Stimulated activated CD4-positive, alpha-beta T cell treated with anti-CD3 and anti-CD28 coated beads, Interleukin-2, amount 100 ng/mL, for 24 hours (primary cell): ENCODE results near the gene TGM2.
"Not testable (repeated sequence)": the region's sequence is repeated elsewhere in the genome, so short reads cannot be mapped to it uniquely, and the experiment has no call there.

Source experiments
- DNase-seq, 2 donors: peaks; one replicate each; pipeline ENCODE4 v3.0.0-alpha.2; 2020

The TGM2 gene

GRCh38 chr20:38113401-38114325 is 51.4 kb downstream of the TGM2 start:
- DNase-seq = peak in 1 of 2 donors; percentile 15

- DNase-seq = no peak
Measured at GRCh38 chr20:38112930-38113294, 52.2 kb downstream of the TGM2 start.

GRCh38 chr20:38112261-38112929 is 52.7 kb downstream of the TGM2 start:
- DNase-seq = no peak

GRCh38 chr20:38111366-38112232 is 53.5 kb downstream of the TGM2 start:
- DNase-seq = no peak

- DNase-seq = no peak
Measured at GRCh38 chr20:38110525-38111178, 54.4 kb downstream of the TGM2 start.

GRCh38 chr20:38109591-38110524 is 55.2 kb downstream of the TGM2 start:
- no peak for DNase-seq

GRCh38 chr20:38108986-38109541 is 56.0 kb downstream of the TGM2 start:
- DNase-seq = no peak

- DNase-seq = no peak
Measured at GRCh38 chr20:38108438-38108985, 56.6 kb downstream of the TGM2 start.

GRCh38 chr20:38107916-38108315 is 57.2 kb downstream of the TGM2 start:
- DNase-seq = not testable (repeated sequence)

- not testable (repeated sequence) for DNase-seq
Measured at GRCh38 chr20:38107386-38107785, 57.7 kb downstream of the TGM2 start.

- DNase-seq = no peak
Measured at GRCh38 chr20:38106461-38106860, 58.6 kb downstream of the TGM2 start.

GRCh38 chr20:38104285-38104684 is 60.8 kb downstream of the TGM2 start:
- DNase-seq = no peak

GRCh38 chr20:38102206-38102605 is 62.9 kb downstream of the TGM2 start:
- not testable (repeated sequence) for DNase-seq

- DNase-seq = no peak
Measured at GRCh38 chr20:38098952-38099351, 66.1 kb downstream of the TGM2 start.

GRCh38 chr20:38095017-38095686 is 69.9 kb downstream of the TGM2 start:
- no peak for DNase-seq

GRCh38 chr20:38094373-38094891 is 70.6 kb downstream of the TGM2 start:
- peak in 1 of 2 donors; percentile 17 for DNase-seq

GRCh38 chr20:38093641-38094077 is 71.4 kb downstream of the TGM2 start:
- DNase-seq = no peak

GRCh38 chr20:38092915-38093314 is 72.2 kb downstream of the TGM2 start:
- DNase-seq = no peak

GRCh38 chr20:38092260-38092857 is 72.7 kb downstream of the TGM2 start:
- DNase-seq = no peak
